ENCODE measurements around the gene GPR141.

The GPR141 gene

GRCh38 chr7:37683246-37684120 is at the start of gene GPR141:
Gene GPR141 (plus strand): TSS chr7:37683766. CDS start chr7:37740394, 56,628 bp downstream.
- DNase-seq (ENCODE audit: low read depth) = no peak

- DNase-seq (ENCODE audit: low read depth) = no peak
Measured at GRCh38 chr7:37635346-37635745, 48.2 kb upstream of the GPR141 start.

- DNase-seq (ENCODE audit: low read depth) = no peak
Measured at GRCh38 chr7:37642028-37642540, 41.5 kb upstream of the GPR141 start.

- DNase-seq (ENCODE audit: low read depth) = no peak
Measured at GRCh38 chr7:37643876-37644275, 39.7 kb upstream of the GPR141 start.

- no peak for DNase-seq (ENCODE audit: low read depth)
Measured at GRCh38 chr7:37645282-37646050, 38.1 kb upstream of the GPR141 start.

GRCh38 chr7:37656913-37657530 is 26.5 kb upstream of the GPR141 start:
- no peak for DNase-seq (ENCODE audit: low read depth)

GRCh38 chr7:37657816-37658215 is 25.8 kb upstream of the GPR141 start:
- DNase-seq (ENCODE audit: low read depth) = no peak

GRCh38 chr7:37659971-37660565 is 23.5 kb upstream of the GPR141 start:
- no peak for DNase-seq (ENCODE audit: low read depth)

- DNase-seq (ENCODE audit: low read depth) = no peak
Measured at GRCh38 chr7:37660614-37661013, 23.0 kb upstream of the GPR141 start.

- DNase-seq (ENCODE audit: low read depth) = no peak
Measured at GRCh38 chr7:37663693-37664092, 19.9 kb upstream of the GPR141 start.

- DNase-seq (ENCODE audit: low read depth) = no peak
Measured at GRCh38 chr7:37665352-37666022, 18.1 kb upstream of the GPR141 start.

GRCh38 chr7:37666026-37666799 is 17.4 kb upstream of the GPR141 start:
- DNase-seq (ENCODE audit: low read depth) = no peak

GRCh38 chr7:37669818-37670217 is 13.7 kb upstream of the GPR141 start:
- DNase-seq (ENCODE audit: low read depth) = no peak

GRCh38 chr7:37670436-37670835 is 13.1 kb upstream of the GPR141 start:
- no peak for DNase-seq (ENCODE audit: low read depth)

GRCh38 chr7:37671876-37672275 is 11.7 kb upstream of the GPR141 start:
- DNase-seq (ENCODE audit: low read depth) = no peak

GRCh38 chr7:37672926-37673325 is 10.6 kb upstream of the GPR141 start:
- DNase-seq (ENCODE audit: low read depth) = no peak

GRCh38 chr7:37673523-37673922 is 10.0 kb upstream of the GPR141 start:
- DNase-seq (ENCODE audit: low read depth) = no peak

- no peak for DNase-seq (ENCODE audit: low read depth)
Measured at GRCh38 chr7:37674531-37674930, 9.0 kb upstream of the GPR141 start.

- no peak for DNase-seq (ENCODE audit: low read depth)
Measured at GRCh38 chr7:37675749-37676148, 7.8 kb upstream of the GPR141 start.

- DNase-seq (ENCODE audit: low read depth) = no peak
Measured at GRCh38 chr7:37684927-37685326, 1.4 kb downstream of the GPR141 start.

All from stimulated activated CD8-positive, alpha-beta memory T cell treated with anti-CD3 and anti-CD28 coated beads, Interleukin-12 subunit alpha, Interleukin-12 subunit beta, amount 100 ng/mL, for 4 hours (primary cell).